GM12864 (cell line): ENCODE results near the gene MYT1.

Experiments
- DNase-seq: peaks from one replicate; pipeline ENCODE4 v3.0.0-alpha.2; 2011; ENCODE audit warnings: low read depth
- H3K4me3 ChIP-seq: 2 replicates; pipeline ENCODE4 v1.5.1; 2011; ENCODE audit warnings: mild to moderate bottlenecking, low read depth, low read length, control low read depth
- CTCF ChIP-seq: IDR thresholded peaks from 2 replicates; pipeline ENCODE4 v1.5.1; 2011; ENCODE audit warnings: low read depth, mild to moderate bottlenecking, moderate library complexity, low read length, control low read depth, inconsistent platforms; ENCODE audit errors: missing control alignments

The MYT1 gene

DNA sequence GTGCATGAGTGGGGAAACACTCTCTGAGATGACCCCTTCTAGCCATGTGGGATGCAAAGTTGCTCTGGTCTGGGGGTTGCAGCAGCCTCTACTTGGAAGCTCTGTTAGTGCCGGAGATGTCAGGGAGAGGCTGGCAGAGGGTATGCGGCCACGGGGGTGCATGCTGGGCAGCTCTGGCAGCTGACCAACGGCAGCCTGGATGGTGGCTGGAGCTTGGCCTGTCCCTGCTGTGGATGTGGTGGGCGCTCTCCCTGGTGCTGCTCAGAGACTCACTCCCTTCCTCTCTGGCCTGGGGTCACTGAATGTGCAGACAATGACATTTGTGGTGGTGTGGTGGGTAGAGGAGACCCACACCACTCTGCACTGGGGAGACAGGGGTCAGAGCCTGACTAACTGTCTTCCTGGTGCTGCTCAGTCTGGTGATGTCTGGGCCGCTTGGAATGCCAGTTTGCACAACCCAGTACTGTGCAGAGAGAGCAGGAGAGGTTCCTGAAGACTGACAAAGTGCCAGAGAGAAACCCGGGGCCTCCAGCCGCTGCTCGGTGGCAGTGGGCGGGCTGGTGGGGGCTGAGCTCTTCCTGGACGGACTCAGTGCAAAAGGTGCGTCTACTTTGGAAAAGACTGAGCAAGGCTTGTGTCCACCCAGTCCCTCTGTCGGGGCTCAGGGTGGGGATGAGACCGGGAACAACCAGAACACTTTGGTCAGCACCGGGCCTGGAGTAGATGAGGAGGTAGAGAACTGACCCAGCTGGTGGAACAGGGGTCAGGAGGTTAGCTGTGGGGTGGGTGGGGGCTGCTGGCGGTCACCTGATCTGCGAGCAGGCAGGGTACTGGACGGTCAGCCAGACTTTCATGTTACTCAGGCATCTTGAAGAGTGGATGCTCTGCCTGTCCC lies 2.7 kb downstream of the MYT1 start:
- TF ChIP-seq CTCF = no peak
- DNase-seq = no peak
- H3K4me3 ChIP-seq = no peak overlapping the region

DNA sequence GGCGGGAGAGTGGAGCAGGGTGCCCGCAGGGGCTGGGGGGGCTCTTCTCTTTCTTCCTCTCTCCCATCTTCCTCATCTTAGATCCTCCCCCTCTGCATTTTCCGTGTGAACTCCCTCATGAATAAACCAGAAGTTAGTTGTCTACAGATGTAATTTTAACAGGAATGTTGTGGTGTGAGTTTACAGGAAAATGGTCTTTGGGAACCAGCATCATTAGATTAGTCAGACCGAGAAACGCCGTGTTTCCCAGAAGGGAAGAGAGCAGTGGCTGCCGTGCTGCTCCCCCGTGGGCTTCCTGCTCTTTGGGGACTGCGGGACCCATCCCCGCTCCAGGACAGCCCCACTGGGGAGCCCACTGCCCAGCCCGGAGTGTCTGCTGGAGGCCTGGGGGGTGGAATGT lies 3.4 kb downstream of the MYT1 start:
- TF ChIP-seq CTCF = no peak
- DNase-seq = no peak
- H3K4me3 ChIP-seq = no peak overlapping the region

- H3K4me3 ChIP-seq = no peak overlapping the region
- DNase-seq = no peak
- TF ChIP-seq CTCF = no peak
Measured at GRCh38 chr20:64168381-64169090, 4.3 kb downstream of the MYT1 start.

DNA sequence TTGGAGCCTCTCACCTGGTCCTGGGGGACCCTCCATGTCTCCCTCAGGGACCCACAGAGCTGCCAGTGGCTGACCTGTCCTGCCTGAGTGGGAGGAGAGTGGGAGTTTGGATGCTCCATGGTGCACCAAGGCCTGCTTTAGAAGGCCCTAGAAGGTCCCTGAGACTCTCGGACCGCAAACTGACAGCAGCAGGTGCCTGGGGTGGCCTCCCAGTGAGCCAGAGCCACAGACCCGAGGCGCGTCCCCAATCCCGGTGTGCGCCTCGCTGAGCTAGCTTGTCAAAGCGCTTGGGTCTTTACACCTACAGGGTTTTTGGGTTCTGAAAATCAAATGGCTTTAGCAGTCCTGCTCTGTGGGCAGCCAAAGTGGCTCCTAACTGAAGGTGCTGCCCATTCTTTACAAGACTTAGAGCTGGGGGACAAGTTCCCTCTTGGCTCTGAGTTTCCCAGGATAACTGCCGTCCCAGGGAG lies 4.9 kb downstream of the MYT1 start:
- H3K4me3 ChIP-seq = no peak overlapping the region
- no peak for TF ChIP-seq CTCF
- no peak for DNase-seq

DNA sequence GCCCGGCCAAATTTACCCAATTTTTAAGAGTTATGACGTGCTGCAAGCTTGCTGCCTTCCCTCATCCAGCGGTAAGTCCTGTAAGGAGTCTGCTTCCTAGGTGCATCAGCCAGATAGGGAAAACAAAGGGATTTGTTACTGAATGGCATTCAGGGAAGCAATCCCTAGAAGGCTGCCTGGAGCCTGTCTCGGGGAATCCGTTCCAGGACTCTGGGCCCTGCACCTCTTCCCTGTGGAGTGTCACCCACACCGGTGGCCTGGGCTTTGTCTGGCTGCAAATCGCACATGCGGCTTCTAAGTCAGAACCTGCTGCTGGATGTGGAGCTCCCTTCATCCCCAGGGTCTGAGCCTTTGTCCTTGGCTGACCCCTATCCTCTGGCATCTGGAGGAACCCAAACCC lies 7.0 kb downstream of the MYT1 start:
- no peak for TF ChIP-seq CTCF
- no peak overlapping the region for H3K4me3 ChIP-seq
- no peak for DNase-seq

- no peak overlapping the region for H3K4me3 ChIP-seq
- no peak for DNase-seq
- no peak for TF ChIP-seq CTCF
Measured at GRCh38 chr20:64173116-64173515, 8.9 kb downstream of the MYT1 start.
